COLO829 (cell line): ENCODE results near the gene CFAP126.
"Not testable (repeated sequence)": the region's sequence is repeated elsewhere in the genome, so short reads cannot be mapped to it uniquely, and the experiment has no call there.

ENCODE experiments used
- DNase-seq: peaks from one replicate; pipeline ENCODE4 v3.0.0; 2012; ENCODE audit warnings: low spot score

CFAP126 gene

GRCh38 chr1:161367684-161368400 is at the start of gene CFAP126:
Gene CFAP126 (minus strand): TSS chr1:161367876. CDS start chr1:161367868, 8 bp downstream.
- DNase-seq = peak; percentile 98

GRCh38 chr1:161413050-161413449 is 45.4 kb upstream of the CFAP126 start:
- not testable (repeated sequence) for DNase-seq

- not testable (repeated sequence) for DNase-seq
Measured at GRCh38 chr1:161410636-161410970, 42.9 kb upstream of the CFAP126 start.

- DNase-seq = not testable (repeated sequence)
Measured at GRCh38 chr1:161409848-161410635, 42.4 kb upstream of the CFAP126 start.

GRCh38 chr1:161408429-161409052 is 40.9 kb upstream of the CFAP126 start:
- no peak for DNase-seq

- no peak for DNase-seq
Measured at GRCh38 chr1:161407451-161407985, 39.8 kb upstream of the CFAP126 start.

- DNase-seq = not testable (repeated sequence)
Measured at GRCh38 chr1:161406551-161406950, 38.9 kb upstream of the CFAP126 start.

- no peak for DNase-seq
Measured at GRCh38 chr1:161404051-161404597, 36.4 kb upstream of the CFAP126 start.

GRCh38 chr1:161402446-161402845 is 34.8 kb upstream of the CFAP126 start:
- no peak for DNase-seq

GRCh38 chr1:161399257-161399998 is 31.8 kb upstream of the CFAP126 start:
- DNase-seq = peak; percentile 98

GRCh38 chr1:161398900-161399256 is 31.2 kb upstream of the CFAP126 start:
- DNase-seq = no peak

- not testable (repeated sequence) for DNase-seq
Measured at GRCh38 chr1:161397038-161397437, 29.4 kb upstream of the CFAP126 start.

GRCh38 chr1:161393151-161393550 is 25.5 kb upstream of the CFAP126 start:
- no peak for DNase-seq

- DNase-seq = no peak
Measured at GRCh38 chr1:161391611-161392010, 23.9 kb upstream of the CFAP126 start.

- DNase-seq = not testable (repeated sequence)
Measured at GRCh38 chr1:161391136-161391535, 23.5 kb upstream of the CFAP126 start.

- DNase-seq = no peak
Measured at GRCh38 chr1:161390559-161390858, 22.8 kb upstream of the CFAP126 start.

- peak; percentile 99 for DNase-seq
Measured at GRCh38 chr1:161389691-161390558, 22.2 kb upstream of the CFAP126 start.

GRCh38 chr1:161389158-161389557 is 21.5 kb upstream of the CFAP126 start:
- not testable (repeated sequence) for DNase-seq

GRCh38 chr1:161388639-161389038 is 21.0 kb upstream of the CFAP126 start:
- no peak for DNase-seq

- DNase-seq = peak; percentile 69
Measured at GRCh38 chr1:161382214-161383019, 14.7 kb upstream of the CFAP126 start.
